Suppressor macrophage treated with lipopolysaccharide for 4 hours (primary cell): ENCODE measurements around the gene GNGT2.

Source experiments
- DNase-seq: peaks from one replicate; pipeline ENCODE4 v3.0.0-alpha.2; 2020

The GNGT2 gene

DNA sequence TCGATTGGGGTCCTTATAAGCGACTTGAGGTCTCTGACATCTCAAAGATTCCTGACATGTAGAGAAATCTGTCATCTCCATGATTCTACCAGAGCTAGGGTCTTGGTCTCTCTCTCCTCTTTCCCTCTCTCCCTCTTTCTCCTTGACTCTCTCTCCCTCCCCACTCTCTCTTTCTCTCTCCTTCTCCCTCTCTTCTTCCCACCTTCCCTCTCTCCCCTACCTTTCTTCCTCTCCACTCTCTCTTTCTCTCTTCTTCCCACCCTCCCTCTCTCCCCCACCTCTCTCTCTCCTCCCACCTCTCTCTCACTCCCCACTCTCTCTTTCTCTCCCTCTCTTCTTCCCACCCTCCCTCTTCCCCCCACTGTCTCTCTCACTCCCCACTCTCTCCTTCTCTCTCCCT, 45.2 kb downstream of the GNGT2 start:
- no peak for DNase-seq

- DNase-seq, result no peak
Measured at GRCh38 chr17:49162866-49163265, 47.5 kb downstream of the GNGT2 start.

- DNase-seq, result no peak
Measured at GRCh38 chr17:49157784-49158183, 52.6 kb downstream of the GNGT2 start.

- DNase-seq, result no peak
Measured at GRCh38 chr17:49156256-49156655, 54.1 kb downstream of the GNGT2 start.
